ENCODE results near the gene ABL1.
A peak's percentile ranks its signal among the peaks of the same experiment; 100 is the strongest.

ABL1 gene

DNA sequence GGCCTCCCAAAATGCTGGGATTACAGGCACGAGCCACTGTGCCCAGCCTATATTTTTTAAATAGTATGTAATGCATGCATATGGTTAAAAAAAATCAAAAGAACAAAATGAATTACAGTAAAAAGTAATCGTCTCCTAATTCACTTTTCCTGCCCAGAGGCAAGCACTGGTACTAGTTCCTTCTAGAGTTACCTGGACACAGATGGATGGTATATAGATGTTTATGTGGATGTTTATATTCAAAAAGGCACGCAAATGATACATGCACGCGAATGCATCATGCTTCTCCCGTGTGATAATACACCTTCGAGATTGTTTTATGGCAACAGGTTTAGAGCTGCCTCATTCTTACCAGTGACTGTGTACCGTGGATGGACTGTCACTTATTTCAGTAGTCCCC lies 21.4 kb downstream of the ABL1 start:
- H3K4me3 Mint-ChIP-seq = no peak overlapping the region
- no peaks in the 10 kb centered on the region for H3K4me1 Mint-ChIP-seq
- H3K27me3 Mint-ChIP-seq = no peaks in the 10 kb centered on the region
- ATAC-seq (no peak), DNase-seq (no peak)
- peak overlapping the region in 1 of 2 donors; percentile 34 for H3K27ac Mint-ChIP-seq
- no peaks in the 10 kb centered on the region for H3K9me3 Mint-ChIP-seq

DNA sequence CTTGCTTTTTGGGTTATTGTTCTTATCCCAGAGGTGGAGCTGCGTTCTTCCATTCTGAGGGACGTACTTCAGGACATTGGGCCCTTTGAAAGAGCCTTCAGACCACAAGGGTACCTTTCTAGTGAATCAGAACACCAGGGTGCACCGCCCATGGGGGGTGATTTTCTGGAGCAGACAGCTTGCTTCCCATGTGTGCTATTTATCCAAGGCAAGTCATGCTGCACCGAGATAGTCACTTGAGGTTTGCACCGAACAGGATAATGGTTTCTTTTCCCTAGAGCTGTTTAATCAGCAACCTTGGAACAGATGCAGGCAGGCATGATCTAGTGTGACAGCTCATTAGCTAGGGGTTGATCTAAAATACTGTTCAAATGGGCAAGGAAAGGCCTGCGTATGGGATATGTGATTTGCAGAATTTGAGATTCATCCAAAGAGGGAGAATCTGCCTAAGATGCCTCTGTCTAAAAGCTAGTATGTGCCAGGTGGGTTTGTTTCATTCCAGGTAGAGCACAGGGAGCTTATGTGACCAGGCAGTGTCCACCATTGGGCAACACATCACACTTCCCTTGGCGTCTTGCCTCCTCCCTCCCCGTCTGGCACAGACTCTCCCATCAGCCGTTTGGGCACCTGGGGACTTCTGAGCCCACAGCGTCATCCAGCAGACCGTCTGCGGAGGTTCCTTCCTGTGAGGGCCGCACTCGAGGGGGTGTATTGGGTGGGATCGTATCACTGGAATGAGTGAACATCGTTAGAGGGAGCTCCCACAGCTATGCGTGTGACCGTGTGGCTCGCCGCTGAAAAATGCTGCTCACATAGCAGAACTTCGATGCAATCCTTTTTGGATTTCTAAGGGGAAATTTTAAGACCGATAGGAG lies 23.0 kb downstream of the ABL1 start:
- no peak overlapping the region for H3K27ac Mint-ChIP-seq

DNA sequence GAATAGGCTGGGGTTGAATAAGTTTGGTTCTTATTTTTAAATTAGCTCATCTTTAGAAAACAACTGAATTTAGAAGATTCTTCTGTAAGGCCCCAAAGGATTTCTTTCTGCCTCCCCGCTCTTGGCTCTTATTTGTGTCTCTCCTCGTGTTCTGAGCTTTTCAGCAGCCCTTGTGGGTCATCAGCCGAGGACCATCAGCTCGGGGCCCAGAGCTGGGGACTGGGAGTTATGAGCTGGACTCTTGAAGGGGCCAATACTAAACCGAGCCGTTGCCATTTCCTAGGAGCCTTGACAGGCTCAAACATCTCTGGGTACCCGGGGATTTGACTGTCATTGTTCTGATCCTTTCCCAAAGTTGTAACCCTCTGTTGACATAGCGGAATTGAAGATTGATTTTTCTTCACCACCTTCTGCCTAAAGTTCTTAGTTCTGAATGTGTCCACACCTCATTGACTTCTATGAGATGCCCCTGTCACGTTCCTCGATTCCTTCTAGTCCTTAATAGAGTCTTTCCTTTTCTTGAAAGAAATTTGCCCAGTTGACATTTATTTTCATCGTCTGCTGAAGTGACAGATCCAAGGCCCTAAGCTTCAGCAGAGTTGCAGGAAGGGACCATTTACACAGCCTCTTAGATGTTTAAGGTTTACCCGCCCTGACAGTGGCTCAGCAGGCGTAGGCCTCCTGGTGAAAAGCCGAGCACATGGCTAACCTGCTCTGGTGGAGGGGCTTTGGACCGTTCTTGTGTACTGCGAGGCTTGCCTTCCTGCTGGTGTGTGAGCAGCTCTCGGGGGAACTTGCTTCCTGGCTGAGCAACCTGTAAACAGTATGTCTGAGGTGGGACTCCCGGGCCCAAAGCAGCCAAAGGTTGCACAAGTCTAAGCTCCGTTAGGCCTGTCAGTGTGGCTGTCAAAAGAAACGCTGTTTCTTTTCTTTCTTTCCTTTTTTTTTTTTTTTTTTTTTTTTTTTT lies 24.0 kb downstream of the ABL1 start:
- ATAC-seq (no peak), DNase-seq (no peak)
- Mint-ChIP-seq H3K4me1 (no peaks in the 10 kb centered on the region), H3K4me3 (no peak overlapping the region), H3K27ac (no peak overlapping the region), H3K27me3 (no peaks in the 10 kb centered on the region), H3K9me3 (no peaks in the 10 kb centered on the region)

More for the DNA sequence above, 23.0 kb downstream of the ABL1 start:
- no peak for ATAC-seq
- Mint-ChIP-seq H3K27me3 (no peaks in the 10 kb centered on the region), H3K9me3 (no peaks in the 10 kb centered on the region), H3K4me1 (no peaks in the 10 kb centered on the region), H3K4me3 (no peak overlapping the region)
- no peak for DNase-seq

- DNase-seq (no peak), ATAC-seq (no peak)
- no peaks in the 10 kb centered on the region for H3K9me3 Mint-ChIP-seq
- H3K4me1 Mint-ChIP-seq = no peaks in the 10 kb centered on the region
- no peak overlapping the region for H3K27ac Mint-ChIP-seq
- no peaks in the 10 kb centered on the region for H3K27me3 Mint-ChIP-seq
- H3K4me3 Mint-ChIP-seq = no peak overlapping the region
These were observed 25.6 kb downstream of the ABL1 start for GRCh38 chr9:130860458-130861316.

DNA sequence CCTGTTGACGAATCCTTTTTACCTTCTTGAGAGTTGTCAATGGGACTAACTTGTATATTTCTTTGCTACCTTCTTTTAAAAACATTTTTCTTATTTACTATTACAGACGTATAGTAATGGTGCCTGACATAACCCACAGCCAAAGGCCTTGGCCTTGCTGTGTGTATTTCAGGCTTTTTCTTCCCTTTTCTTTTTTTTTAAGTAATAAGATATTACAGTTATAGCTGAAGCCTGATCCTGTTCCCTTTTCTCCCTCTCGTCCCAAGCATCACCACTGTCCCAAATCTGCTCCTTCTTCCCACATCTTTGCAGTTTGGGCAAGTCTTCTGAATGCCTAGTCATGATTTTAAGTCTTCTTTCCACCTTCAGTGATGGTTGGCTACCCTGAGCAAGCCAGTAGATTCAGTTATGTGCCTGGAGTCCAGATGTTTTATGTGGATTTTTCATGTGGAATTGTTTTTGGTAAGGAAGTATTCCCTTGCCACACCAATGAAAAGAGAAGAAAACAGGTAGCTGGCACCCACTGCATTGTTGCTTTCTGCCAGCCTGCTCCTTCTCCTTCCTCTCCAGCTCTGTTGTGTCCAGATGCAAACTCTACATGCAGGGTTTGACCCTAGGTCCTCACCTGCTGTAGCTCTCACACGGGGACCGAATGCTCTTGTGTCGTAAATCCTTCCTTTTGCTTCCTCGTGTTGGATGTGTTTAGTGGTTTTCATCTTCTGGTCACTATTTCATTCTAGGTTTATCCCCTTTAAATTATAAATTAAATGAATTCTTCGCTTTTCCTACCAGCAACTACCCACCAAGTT lies 26.5 kb downstream of the ABL1 start:
- ATAC-seq (no peak), DNase-seq (no peak)
- Mint-ChIP-seq H3K27ac (peak overlapping the region; percentile 6 to 21), H3K9me3 (no peaks in the 10 kb centered on the region), H3K4me3 (no peak overlapping the region), H3K27me3 (no peaks in the 10 kb centered on the region), H3K4me1 (peaks cover 6% of the 10 kb centered on the region)

- Mint-ChIP-seq H3K27me3 (no peaks in the 10 kb centered on the region), H3K27ac (peak overlapping the region in 1 of 2 donors; percentile 6), H3K4me3 (no peak overlapping the region), H3K4me1 (peaks cover 6% of the 10 kb centered on the region), H3K9me3 (no peaks in the 10 kb centered on the region)
- DNase-seq (no peak), ATAC-seq (no peak)
These were observed 27.2 kb downstream of the ABL1 start for GRCh38 chr9:130862217-130862616.

- Mint-ChIP-seq H3K9me3 (no peaks in the 10 kb centered on the region), H3K4me3 (no peak overlapping the region), H3K27ac (no peak overlapping the region), H3K4me1 (peaks cover 6% of the 10 kb centered on the region), H3K27me3 (no peaks in the 10 kb centered on the region)
- ATAC-seq (no peak), DNase-seq (no peak)
These were observed 27.7 kb downstream of the ABL1 start for GRCh38 chr9:130862747-130863146.

DNA sequence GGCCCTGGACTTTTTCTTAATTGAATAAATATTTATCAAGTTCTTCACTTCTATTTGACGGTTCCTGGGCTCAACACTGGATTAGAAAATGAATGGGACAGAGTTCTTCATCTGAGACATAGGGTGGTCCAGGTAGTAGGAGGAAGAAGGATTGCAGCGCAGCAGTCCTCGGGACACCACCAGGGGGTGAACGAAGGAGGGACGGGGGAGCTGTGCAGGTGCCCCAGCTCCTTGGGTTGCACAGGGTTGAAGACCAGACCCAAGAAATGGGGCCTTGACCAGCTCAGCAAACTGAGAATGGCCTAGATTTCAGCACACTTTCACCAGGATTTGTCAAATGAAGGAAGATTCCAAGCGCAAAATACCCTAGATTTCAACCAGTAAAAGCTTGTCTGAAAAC lies 29.5 kb downstream of the ABL1 start:
- Mint-ChIP-seq H3K27ac (no peak overlapping the region), H3K9me3 (no peaks in the 10 kb centered on the region), H3K27me3 (no peaks in the 10 kb centered on the region), H3K4me1 (peaks cover 6% of the 10 kb centered on the region), H3K4me3 (no peak overlapping the region)
- no peak for DNase-seq
- ATAC-seq = no peak

DNA sequence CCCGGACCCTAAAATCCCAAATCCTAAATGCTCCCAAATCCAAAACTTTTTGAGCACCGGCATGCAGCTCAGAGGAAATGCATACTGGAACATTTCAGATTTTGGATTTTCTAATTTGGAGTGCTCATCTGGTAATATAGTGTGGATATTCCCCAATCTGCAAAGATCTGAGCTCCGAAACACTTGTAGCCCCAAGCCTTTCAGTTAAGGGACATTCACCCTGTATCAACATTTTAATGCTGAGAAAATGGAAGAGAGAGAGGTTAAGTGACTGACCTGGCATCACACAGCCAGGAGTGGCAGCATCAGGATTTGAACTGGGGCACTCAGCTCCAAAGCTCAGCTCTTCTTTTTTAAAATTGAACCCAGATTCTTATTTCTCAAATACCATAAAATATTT lies 30.9 kb downstream of the ABL1 start:
- H3K9me3 Mint-ChIP-seq = no peaks in the 10 kb centered on the region
- no peak overlapping the region for H3K4me3 Mint-ChIP-seq
- H3K27me3 Mint-ChIP-seq = no peaks in the 10 kb centered on the region
- H3K4me1 Mint-ChIP-seq = peaks cover 6% of the 10 kb centered on the region
- ATAC-seq (no peak), DNase-seq (no peak)
- no peak overlapping the region for H3K27ac Mint-ChIP-seq

- peak; percentile 37 to 42 for DNase-seq
- Mint-ChIP-seq H3K27me3 (no peaks in the 10 kb centered on the region), H3K9me3 (no peaks in the 10 kb centered on the region), H3K4me3 (no peak overlapping the region), H3K4me1 (peaks cover 6% of the 10 kb centered on the region), H3K27ac (no peak overlapping the region)
- peak; percentile 66 for ATAC-seq
These were observed 31.5 kb downstream of the ABL1 start for GRCh38 chr9:130866474-130866965.

- Mint-ChIP-seq H3K9me3 (no peaks in the 10 kb centered on the region), H3K27ac (peak overlapping the region in 1 of 2 donors; percentile 59), H3K4me1 (peaks cover 6% of the 10 kb centered on the region), H3K27me3 (no peaks in the 10 kb centered on the region), H3K4me3 (no peak overlapping the region)
- no peak for ATAC-seq
- no peak for DNase-seq
These were observed 32.5 kb downstream of the ABL1 start for GRCh38 chr9:130867556-130867955.

GRCh38 chr9:130868230-130868629 lies 33.2 kb downstream of the ABL1 start:
- Mint-ChIP-seq H3K27me3 (no peaks in the 10 kb centered on the region), H3K9me3 (no peaks in the 10 kb centered on the region), H3K4me1 (peaks cover 6% of the 10 kb centered on the region), H3K4me3 (no peak overlapping the region), H3K27ac (no peak overlapping the region)
- ATAC-seq (no peak), DNase-seq (no peak)

DNA sequence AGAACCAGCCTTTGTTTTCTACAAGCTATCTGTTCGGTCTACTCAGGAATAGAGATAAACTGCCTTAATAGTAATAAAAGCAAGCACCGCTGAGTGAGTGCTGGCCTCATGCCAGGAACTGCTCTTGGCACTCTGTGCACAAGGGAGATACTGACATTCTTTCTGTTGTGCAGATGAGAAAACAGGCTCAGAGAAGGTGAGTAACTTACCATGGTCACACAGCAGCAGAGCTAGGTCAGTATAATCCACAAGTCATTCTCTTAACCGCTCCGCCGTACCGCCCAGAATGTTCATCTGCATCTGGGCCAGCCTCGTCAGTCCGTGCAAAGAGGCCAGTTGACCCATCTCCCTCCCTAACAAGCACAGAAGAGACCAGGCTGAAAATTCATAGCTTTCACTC lies 34.2 kb downstream of the ABL1 start:
- Mint-ChIP-seq H3K9me3 (no peaks in the 10 kb centered on the region), H3K27ac (no peak overlapping the region), H3K4me1 (peaks cover 6% of the 10 kb centered on the region), H3K27me3 (no peaks in the 10 kb centered on the region), H3K4me3 (no peak overlapping the region)
- DNase-seq = no peak
- ATAC-seq = no peak

All from stimulated activated naive CD8-positive, alpha-beta T cell treated with anti-CD3 and anti-CD28 coated beads, Interleukin-15, amount 100 ng/mL, for 72 hours (primary cell).